HG03097 (cell line): ENCODE results near the gene KRTCAP2.

Experiments used
- ATAC-seq: cut with Tn5 transposase; IDR thresholded peaks from one replicate; pipeline ENCODE4 v1.9.1; 2021; ENCODE audit not compliant: unreplicated experiment, low FRiP score

KRTCAP2 gene

DNA sequence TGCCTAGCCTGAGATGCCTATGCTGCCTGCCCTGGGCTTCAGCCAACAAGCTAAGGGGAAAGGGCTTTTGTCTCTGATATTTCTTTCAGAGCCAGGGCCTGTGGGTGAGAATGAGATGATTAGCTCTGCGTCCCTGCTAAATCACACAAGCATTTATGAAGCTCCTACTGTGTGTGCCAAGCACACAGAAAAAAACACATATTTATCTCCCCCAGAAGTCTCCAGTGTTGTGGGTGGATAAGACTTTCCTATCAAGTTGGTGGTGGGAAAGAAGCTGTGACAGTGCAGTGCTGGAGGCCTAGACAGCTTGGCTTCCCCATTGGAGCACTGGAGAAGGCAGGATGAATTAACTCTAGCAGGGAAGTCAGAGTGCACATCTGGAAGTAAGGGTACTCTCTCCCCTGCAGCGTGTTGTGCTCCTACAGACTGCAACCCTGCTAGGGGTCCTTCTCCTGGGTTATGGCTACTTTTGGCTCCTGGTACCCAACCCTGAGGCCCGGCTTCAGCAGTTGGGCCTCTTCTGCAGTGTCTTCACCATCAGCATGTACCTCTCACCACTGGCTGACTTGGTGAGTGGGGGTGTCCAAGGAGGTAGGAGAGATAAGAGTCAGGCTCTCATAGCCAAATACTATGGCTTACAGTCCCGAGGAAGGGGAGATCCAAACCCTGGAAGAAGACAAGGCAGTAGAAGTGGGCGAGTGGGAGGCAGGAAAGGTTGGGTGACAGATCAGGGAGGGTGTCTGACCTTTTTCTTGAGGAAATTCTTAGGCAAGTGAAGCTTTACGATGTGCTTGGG lies 35.8 kb downstream of the KRTCAP2 start:
- ATAC-seq, result no peak

DNA sequence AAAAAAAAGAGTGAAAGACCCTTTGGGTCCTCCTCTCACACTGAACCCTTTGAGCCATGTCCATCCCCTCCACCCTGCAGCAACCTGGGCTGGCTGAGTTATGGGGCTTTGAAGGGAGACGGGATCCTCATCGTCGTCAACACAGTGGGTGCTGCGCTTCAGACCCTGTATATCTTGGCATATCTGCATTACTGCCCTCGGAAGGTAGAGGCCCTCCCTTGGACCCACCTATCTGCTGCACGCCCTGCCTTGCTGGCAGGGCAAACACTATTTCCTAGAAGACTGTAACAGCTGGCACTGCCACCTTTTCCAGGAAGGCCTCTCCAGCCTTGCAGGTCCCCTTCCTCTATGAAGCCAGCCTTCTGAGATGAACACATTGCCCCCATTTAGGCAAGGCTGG lies 36.4 kb downstream of the KRTCAP2 start:
- ATAC-seq, result no peak

DNA sequence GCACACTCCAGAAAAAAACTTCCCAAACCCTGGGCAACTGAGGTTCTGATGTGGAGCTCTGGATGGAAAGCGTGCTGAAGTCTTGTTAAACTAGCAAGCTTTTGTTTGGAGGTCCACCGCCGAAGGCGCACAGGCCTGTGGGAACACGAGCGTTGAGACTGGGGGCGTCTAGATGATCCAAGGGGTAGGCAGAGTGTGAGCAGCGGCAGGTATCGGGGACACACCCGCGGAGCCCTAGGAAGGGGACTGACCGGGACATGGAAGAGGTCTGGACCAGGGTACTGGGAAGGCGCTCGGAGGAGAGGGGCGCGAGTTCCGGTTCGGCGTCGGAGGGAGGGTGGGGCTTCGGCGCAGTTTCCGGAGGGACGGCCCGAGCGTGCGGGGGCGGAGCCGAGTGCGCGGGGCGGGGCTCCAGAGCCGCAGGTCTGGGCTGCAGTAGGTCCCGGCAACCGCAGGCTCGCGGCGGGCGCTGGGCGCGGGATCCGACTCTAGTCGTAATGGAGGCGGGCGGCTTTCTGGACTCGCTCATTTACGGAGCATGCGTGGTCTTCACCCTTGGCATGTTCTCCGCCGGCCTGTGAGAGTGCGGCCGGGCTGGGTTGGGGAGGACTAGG lies 37.6 kb downstream of the KRTCAP2 start, which contains the start of gene SLC50A1:
TSS of gene SLC50A1 (plus strand) at position 438 of the 614 bp plus-strand sequence. CDS start at position 498, 60 bp downstream.
- peak; percentile 53 for ATAC-seq

- no peak for ATAC-seq
Observed at GRCh38 chr1:155134880-155135414, 38.2 kb downstream of the KRTCAP2 start.

- ATAC-seq, result no peak
Observed at GRCh38 chr1:155134322-155134721, 38.8 kb downstream of the KRTCAP2 start.

- ATAC-seq, result no peak
Observed at GRCh38 chr1:155133799-155134281, 39.3 kb downstream of the KRTCAP2 start.

DNA sequence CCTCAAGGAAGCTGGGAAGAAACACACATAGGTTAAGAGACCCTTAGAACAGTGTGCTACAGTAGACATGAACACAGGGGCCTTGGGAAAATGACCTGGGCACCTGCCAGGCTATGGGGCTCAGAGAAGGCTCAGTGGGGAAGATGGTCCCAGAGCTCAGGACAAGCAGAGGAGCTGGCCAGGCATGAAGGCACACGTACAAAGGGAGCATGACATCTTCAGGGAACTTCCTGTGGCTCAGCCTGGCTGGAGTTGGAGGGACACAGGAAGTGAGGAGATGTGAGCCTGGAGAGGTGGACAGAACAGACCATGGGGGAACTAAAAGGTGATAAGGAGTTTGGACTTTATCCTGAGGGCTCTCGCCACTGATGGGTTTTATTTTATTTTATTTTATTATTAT lies 41.2 kb downstream of the KRTCAP2 start:
- ATAC-seq, result no peak

DNA sequence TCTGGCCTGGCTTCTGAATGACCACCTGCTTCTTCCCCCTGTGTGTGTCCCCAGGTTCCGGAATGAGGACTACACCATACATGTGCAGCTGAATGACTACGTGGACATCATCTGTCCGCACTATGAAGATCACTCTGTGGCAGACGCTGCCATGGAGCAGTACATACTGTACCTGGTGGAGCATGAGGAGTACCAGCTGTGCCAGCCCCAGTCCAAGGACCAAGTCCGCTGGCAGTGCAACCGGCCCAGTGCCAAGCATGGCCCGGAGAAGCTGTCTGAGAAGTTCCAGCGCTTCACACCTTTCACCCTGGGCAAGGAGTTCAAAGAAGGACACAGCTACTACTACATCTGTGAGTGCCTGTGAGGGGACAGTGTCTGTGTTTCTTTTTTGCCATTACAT lies 41.8 kb downstream of the KRTCAP2 start:
- no peak for ATAC-seq

DNA sequence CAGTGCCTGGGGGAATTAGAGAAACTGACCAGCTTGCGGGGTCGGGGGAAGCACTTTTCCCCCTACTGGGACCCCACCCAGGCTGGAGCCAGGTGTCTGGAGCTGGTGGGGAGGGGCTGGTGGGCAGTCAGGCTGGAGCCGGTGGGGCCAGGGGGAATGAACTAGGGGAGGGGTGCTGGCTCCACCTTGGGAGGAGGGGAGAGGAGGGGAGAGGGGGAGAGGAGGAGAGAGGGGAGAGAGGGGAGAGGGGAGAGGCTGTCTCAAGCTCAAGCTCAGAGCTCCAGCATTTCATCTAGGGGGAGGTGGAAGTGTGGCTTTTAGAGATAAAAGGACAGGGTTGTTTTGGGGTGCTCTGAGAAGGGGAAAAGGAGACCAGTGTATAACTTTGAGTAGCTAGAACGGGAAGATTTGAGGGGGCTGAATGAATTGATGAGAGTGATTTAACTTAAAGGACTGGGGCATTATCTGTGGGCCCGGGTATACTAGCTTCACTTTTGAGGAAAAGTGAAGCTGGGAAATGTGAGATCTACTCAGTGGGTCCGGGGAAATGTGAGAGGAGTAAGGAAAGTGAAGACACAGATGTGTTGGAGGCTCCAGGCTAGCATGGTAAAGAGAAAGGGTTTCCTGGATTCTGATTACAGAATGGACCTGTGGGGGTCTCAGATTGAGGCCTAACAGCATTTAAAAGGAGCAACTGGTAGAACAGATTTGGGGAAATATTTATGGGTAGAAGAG lies 42.7 kb downstream of the KRTCAP2 start:
- ATAC-seq, result no peak

DNA sequence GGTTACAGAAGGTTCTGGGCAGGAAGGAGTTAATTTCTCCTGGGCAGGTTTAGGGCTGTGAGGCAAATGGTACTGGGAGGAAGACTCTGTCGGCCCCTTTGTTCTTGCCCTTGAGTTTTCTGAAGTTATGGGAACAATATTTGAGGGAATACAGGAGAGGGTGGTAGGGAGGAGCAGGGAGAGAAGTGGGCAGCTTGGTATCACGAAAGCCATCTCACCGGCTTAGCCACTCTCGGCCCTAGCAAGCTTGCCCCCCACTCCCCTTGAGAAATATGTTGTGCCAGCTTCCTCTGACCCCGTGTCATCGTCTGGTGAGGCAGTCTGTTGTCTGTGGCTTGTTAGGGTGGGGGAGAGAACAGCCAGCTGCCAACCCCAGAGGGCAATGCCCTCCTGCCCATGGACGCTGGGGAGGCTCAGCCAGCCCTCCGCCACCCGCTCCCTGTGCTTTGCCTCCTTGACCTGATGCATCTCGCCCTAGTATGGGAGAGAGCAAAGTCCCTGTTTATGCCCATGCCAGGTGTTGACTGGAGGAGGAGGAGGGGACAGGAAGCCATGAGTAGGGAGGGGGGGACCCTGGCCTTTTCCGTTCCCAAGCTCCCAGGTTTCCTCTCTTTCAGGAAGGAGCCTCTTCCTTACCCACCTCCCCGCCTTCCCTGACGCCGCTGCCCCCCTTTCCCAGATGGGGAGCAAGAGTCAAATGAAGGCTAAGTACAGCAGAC lies 44.2 kb downstream of the KRTCAP2 start:
- ATAC-seq, result no peak

- ATAC-seq, result no peak
Observed at GRCh38 chr1:155127967-155128754, 44.9 kb downstream of the KRTCAP2 start.

GRCh38 chr1:155127105-155127966 lies 45.8 kb downstream of the KRTCAP2 start, which contains the start of gene EFNA1:
Gene EFNA1, plus strand, starts transcription at chr1:155127876. Its CDS starts 102 bp downstream, at chr1:155127978.
- no peak for ATAC-seq

DNA sequence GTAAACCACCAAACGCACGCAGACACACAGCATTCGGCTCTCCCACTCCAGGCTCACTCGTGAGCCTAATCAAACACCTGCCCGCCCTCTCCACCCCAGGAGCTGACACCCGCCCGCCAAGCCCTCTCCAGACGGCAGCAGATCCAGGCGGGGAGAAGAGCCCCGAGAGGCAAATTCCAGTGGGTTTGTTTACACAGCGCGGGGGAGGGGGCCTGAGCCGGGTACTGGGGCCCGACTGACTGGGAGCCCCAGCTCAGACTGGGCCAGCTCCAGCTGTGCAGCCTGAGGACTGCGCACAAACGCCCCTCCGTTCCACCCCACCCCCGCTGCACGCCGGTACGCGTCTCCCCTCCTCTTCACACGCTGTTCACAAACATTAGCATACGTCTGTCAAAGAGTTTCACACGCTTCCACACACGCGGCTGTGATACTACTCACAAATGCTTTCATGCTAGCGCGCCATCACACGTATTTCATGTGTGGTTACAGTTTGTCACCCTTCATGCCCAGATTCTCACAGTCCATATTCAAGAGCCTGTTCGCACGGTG lies 46.5 kb downstream of the KRTCAP2 start:
- no peak for ATAC-seq

GRCh38 chr1:155125946-155126555 lies 47.1 kb downstream of the KRTCAP2 start:
- no peak for ATAC-seq

- no peak for ATAC-seq
Observed at GRCh38 chr1:155125511-155125945, 47.6 kb downstream of the KRTCAP2 start.

GRCh38 chr1:155124503-155125463 lies 48.3 kb downstream of the KRTCAP2 start:
- no peak for ATAC-seq

DNA sequence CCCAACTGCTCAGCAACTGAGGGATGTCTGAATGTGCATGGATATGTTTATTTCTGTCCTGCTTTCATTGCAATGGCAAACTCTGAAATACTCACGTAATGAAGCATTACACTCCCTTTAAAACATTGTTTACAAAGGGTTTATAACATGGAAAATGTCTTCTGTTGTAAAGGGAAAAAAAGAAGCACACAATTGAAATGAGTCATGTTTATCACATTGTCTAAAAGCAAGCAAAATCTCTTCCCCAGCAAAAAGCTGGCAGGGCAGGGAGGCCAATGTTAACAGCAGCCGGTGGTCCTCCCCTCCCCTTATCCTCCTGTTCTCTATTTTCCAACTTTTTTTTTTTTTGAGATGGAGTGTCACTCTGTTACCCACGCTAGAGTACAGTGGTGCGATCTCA lies 49.3 kb downstream of the KRTCAP2 start:
- no peak for ATAC-seq
